CD4-positive, alpha-beta T cell treated with Interleukin-15 for 1 hour (primary cell): Measurements from ENCODE around the gene RASA4.
"Not testable (repeated sequence)": the region's sequence is repeated elsewhere in the genome, so short reads cannot be mapped to it uniquely, and the experiment has no call there.

Experiments
- DNase-seq: peaks from one replicate; pipeline ENCODE4 v3.0.0-alpha.2; 2020

Gene RASA4

GRCh38 chr7:102604431-102605145, 12.0 kb downstream of the RASA4 start:
- not testable (repeated sequence) for DNase-seq

GRCh38 chr7:102602317-102602716, 14.2 kb downstream of the RASA4 start:
- DNase-seq = not testable (repeated sequence)

DNA sequence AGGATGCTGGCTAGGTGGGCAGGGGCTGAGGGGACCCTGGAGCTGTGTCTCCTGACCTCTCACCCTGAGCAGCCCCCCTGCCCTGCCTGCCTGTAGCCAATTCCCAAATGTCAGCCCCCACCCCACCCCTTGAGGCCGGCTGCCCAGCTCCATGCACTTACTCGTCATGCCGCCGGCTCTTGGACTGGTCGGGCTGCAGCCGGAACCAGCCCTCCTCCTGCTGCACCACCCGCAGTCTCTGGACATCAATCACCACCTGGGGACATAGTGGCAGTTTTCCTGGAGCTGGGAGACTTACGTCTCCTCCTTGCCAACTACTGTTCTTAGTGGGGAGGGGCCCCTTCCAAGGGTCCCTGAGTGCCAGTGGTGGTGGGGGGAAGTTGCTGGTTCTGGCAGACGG, 16.9 kb downstream of the RASA4 start:
- DNase-seq = not testable (repeated sequence)

GRCh38 chr7:102596036-102596435, 20.5 kb downstream of the RASA4 start:
- not testable (repeated sequence) for DNase-seq

- DNase-seq = not testable (repeated sequence)
Measured at GRCh38 chr7:102593637-102594334, 22.8 kb downstream of the RASA4 start.

DNA sequence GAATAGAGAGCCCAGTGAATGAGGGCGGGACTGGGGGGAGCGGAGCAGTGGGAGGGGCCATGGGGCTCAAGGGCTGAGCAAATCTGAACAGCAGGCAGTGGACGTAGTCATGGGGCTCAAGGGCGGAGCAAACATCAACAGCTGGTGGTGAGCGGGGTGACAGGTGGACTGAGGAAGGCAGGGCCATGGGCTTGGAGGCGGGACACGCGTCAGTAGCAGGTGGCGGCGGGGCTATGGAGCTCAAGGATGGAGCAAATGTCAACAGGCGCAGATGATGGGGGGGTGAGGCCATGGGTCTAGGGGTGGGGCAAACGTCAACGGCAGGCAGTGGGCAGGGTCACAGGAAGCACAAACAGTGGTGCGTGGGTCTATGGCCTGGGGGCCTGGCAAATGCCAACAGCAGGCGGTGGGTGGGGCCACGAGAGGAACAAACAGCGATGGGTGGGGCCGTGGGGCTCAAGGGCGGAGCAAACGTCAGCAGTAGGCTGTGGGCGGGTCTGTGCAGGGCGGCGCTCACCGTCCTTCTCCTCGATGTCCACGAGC, 24.0 kb downstream of the RASA4 start:
- peak; percentile 68 for DNase-seq

DNA sequence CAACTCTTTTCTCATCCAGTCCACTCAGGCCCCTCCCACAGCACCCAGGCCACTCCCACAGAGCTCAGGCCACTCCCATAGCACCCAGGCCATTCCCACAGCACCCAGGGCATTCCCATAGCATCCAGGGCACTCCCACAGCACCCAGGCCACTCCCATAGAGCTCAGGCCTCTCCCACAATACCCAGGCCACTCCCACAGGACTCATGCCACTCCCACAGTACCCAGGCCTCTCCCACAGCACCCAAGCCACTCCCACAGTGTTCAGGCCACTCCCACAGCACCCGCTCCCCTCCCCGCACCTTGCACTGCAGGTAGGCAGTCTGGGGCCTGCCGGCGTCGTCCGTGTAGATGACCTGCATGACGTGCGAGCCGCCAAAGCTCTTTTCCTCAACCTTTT, 26.7 kb downstream of the RASA4 start:
- not testable (repeated sequence) for DNase-seq

DNA sequence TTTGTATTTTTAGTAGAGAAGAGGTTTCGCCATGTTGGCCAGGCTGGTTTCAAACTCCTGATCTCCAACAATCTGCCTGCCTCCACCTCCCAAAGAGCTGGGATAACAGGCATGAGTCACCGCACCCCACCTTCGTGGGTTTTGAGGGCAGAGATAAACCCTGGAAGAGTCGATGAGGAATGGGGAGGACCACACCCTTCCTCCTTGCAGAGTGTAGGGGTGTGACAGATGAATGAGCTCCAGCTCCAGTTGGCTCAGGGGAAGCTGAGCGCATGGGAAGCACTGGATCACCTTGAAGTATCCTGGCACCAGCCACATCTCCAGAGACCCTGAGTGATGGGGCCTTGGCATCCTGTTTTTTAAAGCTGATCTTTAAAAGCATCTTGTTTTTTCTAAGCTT, 33.1 kb downstream of the RASA4 start:
- DNase-seq = not testable (repeated sequence)

- not testable (repeated sequence) for DNase-seq
Measured at GRCh38 chr7:102581722-102582121, 34.8 kb downstream of the RASA4 start.

GRCh38 chr7:102578486-102578885, 38.1 kb downstream of the RASA4 start:
- DNase-seq = not testable (repeated sequence)

- not testable (repeated sequence) for DNase-seq
Measured at GRCh38 chr7:102577315-102578240, 39.0 kb downstream of the RASA4 start.

- DNase-seq = not testable (repeated sequence)
Measured at GRCh38 chr7:102576363-102576762, 40.2 kb downstream of the RASA4 start.

GRCh38 chr7:102574607-102575006, 41.9 kb downstream of the RASA4 start:
- not testable (repeated sequence) for DNase-seq

- DNase-seq = peak; percentile 95
Measured at GRCh38 chr7:102572261-102573239, 44.0 kb downstream of the RASA4 start, which contains the start of gene POLR2J3. TSS of gene POLR2J3 (minus strand) at chr7:102572583. CDS start at chr7:102572521, 62 bp downstream.

DNA sequence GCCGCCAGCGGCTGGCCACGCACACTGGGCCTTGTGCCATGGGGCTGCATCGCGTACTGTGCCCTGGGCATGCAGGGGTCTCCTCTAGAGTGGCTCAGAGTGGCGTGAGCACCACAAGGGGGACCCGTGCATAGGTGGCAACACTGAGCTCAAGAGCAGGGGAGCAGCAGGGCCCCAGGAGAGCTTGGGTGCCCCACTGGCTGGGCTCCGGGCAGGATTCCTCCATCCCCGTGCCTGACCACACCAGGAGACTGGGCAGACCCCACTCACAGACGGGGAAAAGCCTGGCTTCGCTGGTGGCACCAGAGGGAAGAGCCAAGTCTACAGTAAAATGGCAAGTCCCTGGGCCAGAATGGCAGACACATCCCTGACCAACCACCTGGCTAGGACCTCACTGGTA, 47.9 kb downstream of the RASA4 start:
- DNase-seq = not testable (repeated sequence)

- DNase-seq = not testable (repeated sequence)
Measured at GRCh38 chr7:102550808-102551422, 65.6 kb downstream of the RASA4 start, which contains the start of gene SPDYE2. TSS of gene SPDYE2 (plus strand) at chr7:102551226. CDS start at chr7:102553256, 2,030 bp downstream.

- DNase-seq = not testable (repeated sequence)
Measured at GRCh38 chr7:102546353-102546752, 70.2 kb downstream of the RASA4 start.

DNA sequence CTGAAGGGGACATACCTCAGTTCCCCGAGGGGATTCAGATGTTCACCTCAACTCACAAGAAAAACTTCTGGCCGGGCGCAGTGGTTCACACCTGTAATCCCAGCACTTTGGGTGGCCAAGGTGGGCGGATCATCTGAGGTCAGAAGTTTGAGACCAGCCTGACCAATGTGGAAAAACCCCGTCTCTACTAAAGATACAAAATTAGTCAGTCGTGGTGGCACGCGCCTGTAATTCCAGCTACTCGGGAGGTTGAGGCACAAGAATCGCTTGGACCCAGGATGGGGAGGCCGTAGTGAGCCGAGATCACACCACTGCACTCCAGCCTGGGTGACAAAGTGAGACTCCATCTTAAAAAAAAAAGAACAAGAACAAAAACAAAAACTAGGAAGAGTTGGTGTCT, 71.3 kb downstream of the RASA4 start:
- not testable (repeated sequence) for DNase-seq

GRCh38 chr7:102544372-102544771, 72.2 kb downstream of the RASA4 start:
- DNase-seq = not testable (repeated sequence)

DNA sequence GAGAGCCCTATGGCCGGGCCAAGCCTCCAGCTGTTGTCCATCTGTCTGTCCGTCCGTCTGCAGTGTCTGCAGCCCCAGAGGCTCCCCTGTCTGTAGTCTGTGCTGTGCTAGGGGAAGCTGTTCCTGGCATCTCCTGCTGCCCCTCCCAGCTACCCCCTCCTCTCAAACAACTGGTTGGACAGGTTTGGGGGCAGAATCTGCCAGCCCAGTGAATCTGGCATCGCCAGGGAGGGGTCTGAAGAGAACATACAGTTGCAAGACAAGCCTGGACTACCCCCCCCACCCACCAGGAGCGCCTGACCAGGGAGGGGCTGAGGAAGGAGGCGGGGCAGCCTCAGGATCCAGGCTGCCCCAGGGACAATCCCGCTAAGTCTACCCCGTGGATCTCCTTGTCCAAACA, 73.0 kb downstream of the RASA4 start, which contains the start of gene UPK3BL2:
TSS of gene UPK3BL2 (minus strand) at position 101 of the 400 bp plus-strand sequence. CDS start at position 41, 60 bp downstream.
- not testable (repeated sequence) for DNase-seq

DNA sequence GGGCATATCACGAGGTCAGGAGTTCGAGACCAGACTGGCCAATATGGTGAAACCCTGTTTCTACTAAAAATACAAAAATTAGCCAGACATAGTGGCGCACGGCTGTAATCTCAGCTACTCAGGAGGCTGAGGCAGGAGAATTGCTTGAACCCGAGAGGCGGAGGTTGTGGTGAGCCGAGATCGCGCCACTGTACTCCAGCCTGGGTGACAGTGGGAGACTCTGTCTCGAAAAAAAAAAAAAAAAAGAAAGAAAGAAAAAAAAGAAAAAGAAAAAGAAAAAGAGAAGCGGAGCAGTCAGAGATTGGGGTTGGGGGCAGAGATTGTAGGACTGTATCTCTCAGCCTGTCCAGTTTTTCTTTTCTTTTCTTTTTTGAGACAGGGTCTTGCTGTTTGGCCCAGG, 73.8 kb downstream of the RASA4 start:
- DNase-seq = not testable (repeated sequence)
